Astrocyte of the spinal cord (primary cell): Measurements from ENCODE around the gene RAVER1.

ENCODE experiments used
- DNase-seq: peaks from one replicate; pipeline ENCODE4 v3.0.0; 2011; ENCODE audit warnings: low read depth, low spot score
- H3K4me3 ChIP-seq: 2 replicates; pipeline ENCODE4 v1.5.1; 2011; ENCODE audit warnings: low read depth, mild to moderate bottlenecking, low read length, moderate library complexity
- in situ Hi-C: cut with HindIII; loops from 2 replicates; pipeline ENCODE4 v1.10.0; 2017; ENCODE audit warnings: low sequenced_read_pairs
- TF ChIP-seq, protein P1 (sequence below): IDR thresholded peaks from 2 replicates; pipeline ENCODE4 v1.5.1; 2012; ENCODE audit warnings: low read depth, mild to moderate bottlenecking, low read length, inconsistent platforms

The RAVER1 gene

GRCh38 chr19:10333758-10334587, 644 bp upstream of the RAVER1 start:
- peak overlapping the region; percentile 92 for H3K4me3 ChIP-seq
- TF ChIP-seq, protein P1, sequence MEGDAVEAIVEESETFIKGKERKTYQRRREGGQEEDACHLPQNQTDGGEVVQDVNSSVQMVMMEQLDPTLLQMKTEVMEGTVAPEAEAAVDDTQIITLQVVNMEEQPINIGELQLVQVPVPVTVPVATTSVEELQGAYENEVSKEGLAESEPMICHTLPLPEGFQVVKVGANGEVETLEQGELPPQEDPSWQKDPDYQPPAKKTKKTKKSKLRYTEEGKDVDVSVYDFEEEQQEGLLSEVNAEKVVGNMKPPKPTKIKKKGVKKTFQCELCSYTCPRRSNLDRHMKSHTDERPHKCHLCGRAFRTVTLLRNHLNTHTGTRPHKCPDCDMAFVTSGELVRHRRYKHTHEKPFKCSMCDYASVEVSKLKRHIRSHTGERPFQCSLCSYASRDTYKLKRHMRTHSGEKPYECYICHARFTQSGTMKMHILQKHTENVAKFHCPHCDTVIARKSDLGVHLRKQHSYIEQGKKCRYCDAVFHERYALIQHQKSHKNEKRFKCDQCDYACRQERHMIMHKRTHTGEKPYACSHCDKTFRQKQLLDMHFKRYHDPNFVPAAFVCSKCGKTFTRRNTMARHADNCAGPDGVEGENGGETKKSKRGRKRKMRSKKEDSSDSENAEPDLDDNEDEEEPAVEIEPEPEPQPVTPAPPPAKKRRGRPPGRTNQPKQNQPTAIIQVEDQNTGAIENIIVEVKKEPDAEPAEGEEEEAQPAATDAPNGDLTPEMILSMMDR: no peak
- peak; percentile 7 for DNase-seq
- in situ Hi-C loops: no loop called here

- TF ChIP-seq, protein P1: no peak
- no peak for DNase-seq
- in situ Hi-C loops: no loop called here
- H3K4me3 ChIP-seq: peak overlapping the region; percentile 92
Observed at GRCh38 chr19:10332158-10332964, 968 bp downstream of the RAVER1 start.

DNA sequence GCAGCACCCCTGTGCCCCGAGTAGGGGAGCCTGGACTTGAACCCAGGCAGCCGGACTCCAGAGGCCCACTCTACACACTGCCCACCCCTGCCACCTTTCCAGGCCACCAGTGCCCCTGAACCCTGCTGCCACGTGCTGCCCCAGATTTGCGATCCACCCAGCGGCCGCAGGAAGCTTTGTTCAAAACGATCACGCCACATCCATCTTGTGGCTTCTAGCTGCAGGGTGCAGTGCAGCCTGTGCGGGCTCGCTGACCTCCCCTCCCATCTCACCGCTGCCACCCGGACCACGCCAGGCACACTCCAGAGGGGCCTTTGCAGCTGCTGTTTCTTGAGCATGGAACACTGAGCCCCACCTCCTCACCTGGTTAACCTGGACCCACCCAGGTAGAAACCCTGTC, 3.8 kb downstream of the RAVER1 start:
- DNase-seq: no peak
- H3K4me3 ChIP-seq: no peak overlapping the region
- in situ Hi-C loops: no loop called here
- TF ChIP-seq, protein P1: no peak

DNA sequence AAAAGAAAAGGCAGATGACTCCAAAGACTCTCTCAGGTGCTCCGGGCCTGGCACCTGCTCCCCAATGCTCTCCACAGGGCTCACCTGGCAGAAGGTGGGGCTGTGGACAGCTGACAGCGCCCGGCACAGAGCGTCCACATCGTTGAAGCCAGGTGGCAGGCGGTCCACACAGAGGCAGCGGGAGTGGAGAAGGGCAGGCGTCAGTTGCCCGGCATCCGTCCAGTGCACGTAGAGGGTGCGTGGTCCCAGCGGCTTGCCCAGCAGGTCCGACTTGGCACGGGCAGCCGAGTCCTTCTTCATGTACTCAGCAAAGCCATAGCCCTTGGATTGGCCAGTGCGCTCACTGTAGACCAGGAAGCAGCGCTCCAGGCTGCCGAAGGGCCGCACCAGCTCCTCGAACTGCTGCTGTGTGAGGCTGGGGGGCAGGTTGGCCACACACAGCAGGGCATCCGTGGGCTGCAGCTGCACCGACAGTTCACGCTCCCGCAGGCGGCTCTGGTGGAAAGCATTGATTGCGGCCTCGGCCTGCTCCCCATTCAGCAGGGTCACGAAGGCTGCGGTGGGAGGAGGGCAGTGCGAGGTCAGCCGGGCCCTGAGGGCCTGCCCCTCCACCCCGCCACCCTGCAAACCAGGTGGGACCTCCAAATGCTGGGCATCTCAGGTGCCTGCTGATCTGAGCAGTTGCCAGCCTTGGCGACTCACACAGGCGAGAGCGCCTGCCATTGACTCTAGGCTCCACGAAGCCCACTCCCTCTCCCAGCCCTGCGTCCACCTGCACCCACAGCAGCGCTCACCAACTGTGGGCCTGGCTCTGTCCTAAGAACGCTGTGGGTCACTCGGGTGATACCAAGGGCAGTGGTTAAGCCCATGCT, 4.5 kb downstream of the RAVER1 start:
- in situ Hi-C loops: no loop called here
- TF ChIP-seq, protein P1: no peak
- no peak for DNase-seq
- H3K4me3 ChIP-seq: no peak overlapping the region

DNA sequence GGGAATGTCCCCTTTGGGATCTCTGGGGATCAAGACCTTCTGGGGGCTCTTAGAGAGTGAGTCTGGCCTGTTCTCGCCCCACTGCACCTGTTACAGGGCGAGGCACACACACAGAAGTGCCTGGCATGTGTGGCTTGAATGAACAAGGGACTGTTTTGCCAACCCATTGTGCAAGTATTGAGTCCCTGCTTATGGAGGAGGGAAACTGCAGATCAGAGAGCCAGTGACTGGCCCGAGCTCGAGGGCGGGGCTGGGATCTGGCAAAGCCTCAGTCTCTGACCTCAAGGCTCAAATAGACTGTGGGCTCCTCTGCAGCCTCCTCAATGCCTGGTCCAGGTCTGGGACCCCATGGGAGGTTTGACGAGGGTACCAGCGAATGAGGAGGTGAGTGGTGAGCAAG, 5.5 kb downstream of the RAVER1 start:
- TF ChIP-seq, protein P1: no peak
- H3K4me3 ChIP-seq: no peak overlapping the region
- DNase-seq: no peak
- in situ Hi-C loops: no loop called here

DNA sequence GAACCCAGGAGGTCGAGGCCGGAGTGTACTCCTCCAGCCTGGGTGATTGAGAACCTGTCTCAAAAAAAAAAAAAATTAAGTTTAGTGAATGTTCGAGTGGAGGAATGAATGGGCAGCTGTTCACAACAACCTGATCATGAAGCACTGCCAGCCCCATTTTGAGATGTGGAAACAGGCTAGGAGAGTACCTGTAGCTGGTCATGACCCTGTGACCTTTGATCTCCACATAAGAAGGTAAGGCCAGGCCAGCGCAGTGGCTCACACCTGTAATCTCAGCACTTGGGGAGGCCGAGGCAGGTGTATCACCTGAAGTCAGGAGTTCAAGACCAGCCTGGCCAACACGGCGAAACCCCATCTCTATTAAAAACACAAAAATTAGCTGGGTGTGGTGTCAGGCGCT, 7.6 kb downstream of the RAVER1 start:
- TF ChIP-seq, protein P1: no peak
- in situ Hi-C loops: no loop called here
- no peak overlapping the region for H3K4me3 ChIP-seq
- DNase-seq: no peak
